ENCODE data around the gene TRAP1.

The TRAP1 gene

DNA sequence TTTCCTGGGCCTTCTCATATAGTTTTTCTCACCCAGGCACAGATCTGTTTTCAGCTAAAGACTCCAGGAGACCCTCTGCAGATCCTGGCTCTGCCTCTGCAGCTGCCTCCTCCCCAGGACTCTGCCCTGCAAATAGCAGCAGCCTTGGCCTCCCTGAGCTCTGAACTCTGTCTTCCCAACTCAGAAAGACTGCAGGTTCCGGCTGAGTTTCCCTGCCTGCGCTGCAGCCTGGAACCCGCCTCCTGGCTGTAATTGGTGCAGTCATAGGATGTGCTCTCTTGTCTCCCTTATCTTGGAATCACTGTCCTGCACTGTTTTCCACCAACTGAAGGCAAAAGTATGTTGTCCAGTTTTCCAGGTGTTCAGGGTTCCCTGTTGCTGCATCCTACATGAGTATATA is 77.1 kb downstream of the TRAP1 start:
- H3K4me3 ChIP-seq (ENCODE audit: low read depth, low read length): no peak overlapping the region

DNA sequence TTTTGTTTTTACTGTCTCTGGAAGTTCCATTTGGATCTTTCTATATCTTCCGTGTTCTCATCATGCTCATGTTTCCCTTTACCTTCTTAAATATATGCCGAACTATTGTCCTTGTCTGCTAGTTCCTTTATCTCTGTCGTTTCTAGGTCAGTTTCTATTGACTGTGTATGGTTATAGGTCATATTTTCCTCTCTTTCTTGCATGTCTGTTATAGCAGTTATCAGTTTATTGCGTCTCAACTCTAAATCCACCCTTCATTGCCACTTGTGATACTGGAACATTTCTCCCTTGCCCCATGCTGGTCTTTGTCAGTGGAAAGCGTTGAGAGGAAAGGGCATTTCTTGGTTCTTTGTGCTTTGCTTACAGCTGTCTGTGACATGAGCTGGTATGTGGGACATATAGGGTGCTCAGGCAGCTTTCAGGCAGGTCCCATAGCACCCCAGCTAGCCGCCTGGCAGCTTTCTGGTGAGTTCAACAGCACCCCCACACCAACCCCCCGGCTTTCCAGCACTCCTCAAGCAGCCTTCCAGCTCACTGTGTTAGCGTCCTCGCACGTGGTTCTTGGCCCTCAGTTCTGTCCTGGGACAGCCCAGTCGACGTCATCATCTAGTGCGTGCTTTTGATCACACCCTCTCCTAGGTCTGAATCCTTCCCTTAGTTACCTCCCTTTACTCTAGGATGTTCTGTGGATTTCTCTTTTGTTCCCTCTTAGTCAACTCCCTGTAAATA is 78.2 kb downstream of the TRAP1 start:
- H3K4me3 ChIP-seq (ENCODE audit: low read depth, low read length): no peak overlapping the region
- TF ChIP-seq, protein P1, sequence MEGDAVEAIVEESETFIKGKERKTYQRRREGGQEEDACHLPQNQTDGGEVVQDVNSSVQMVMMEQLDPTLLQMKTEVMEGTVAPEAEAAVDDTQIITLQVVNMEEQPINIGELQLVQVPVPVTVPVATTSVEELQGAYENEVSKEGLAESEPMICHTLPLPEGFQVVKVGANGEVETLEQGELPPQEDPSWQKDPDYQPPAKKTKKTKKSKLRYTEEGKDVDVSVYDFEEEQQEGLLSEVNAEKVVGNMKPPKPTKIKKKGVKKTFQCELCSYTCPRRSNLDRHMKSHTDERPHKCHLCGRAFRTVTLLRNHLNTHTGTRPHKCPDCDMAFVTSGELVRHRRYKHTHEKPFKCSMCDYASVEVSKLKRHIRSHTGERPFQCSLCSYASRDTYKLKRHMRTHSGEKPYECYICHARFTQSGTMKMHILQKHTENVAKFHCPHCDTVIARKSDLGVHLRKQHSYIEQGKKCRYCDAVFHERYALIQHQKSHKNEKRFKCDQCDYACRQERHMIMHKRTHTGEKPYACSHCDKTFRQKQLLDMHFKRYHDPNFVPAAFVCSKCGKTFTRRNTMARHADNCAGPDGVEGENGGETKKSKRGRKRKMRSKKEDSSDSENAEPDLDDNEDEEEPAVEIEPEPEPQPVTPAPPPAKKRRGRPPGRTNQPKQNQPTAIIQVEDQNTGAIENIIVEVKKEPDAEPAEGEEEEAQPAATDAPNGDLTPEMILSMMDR (IDR thresholded peaks at IDR 0.05; ENCODE audit: low read depth, low read length): no peak

More for the DNA sequence above, 77.1 kb downstream of the TRAP1 start:
- TF ChIP-seq, protein P1 (IDR thresholded peaks at IDR 0.05; ENCODE audit: low read depth, low read length): no peak

DNA sequence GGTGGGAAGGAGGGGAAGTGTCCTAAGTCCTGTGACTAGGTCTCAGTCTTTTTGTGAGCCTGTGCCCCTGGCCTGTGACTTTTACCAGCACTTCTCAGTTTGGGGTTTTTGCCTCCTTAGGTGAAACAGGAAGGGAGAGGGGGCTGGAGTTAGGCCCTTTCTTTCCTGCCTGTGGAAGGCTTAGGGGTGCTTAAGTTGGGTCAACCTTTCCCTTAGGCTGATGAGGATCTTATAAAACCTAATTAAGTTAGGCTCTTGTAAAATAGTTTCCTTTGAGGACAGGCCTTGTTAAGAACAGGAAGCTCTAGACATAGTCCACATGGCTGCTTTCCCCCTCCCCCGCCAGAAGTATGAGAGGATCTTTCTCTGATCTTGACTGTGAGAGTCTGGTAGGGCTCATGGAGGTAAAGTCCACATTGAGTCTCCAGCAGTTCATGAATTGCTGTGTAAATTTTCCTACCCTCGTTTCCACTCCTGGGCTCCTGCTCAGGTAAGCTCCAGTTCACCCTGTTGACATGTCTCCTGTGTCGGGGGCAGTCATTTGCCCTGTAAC is 79.9 kb downstream of the TRAP1 start:
- TF ChIP-seq, protein P1 (IDR thresholded peaks at IDR 0.05; ENCODE audit: low read depth, low read length): no peak
- no peak overlapping the region for H3K4me3 ChIP-seq (ENCODE audit: low read depth, low read length)

GRCh38 chr16:3625911-3626732 is 91.2 kb downstream of the TRAP1 start:
- H3K4me3 ChIP-seq (ENCODE audit: low read depth, low read length): no peak overlapping the region
- TF ChIP-seq, protein P1 (IDR thresholded peaks at IDR 0.05; ENCODE audit: low read depth, low read length): no peak

GRCh38 chr16:3625331-3625730 is 92.0 kb downstream of the TRAP1 start:
- no peak overlapping the region for H3K4me3 ChIP-seq (ENCODE audit: low read depth, low read length)
- TF ChIP-seq, protein P1 (IDR thresholded peaks at IDR 0.05; ENCODE audit: low read depth, low read length): no peak

GRCh38 chr16:3623642-3624041 is 93.7 kb downstream of the TRAP1 start:
- no peak overlapping the region for H3K4me3 ChIP-seq (ENCODE audit: low read depth, low read length)

More at GRCh38 chr16:3623642-3624041, 93.7 kb downstream of the TRAP1 start:
- TF ChIP-seq, protein P1 (IDR thresholded peaks at IDR 0.05; ENCODE audit: low read depth, low read length): no peak

Data from WI38 (cell line).